ENCODE results near the gene TCEA3. TPM values are rescaled to one million over a fixed set of nuclear protein-coding genes. Genes with fewer than 3 reads are reported as not detected.

Gene TCEA3
- total and polyA plus RNA-seq, 2 experiments from 2014 or later, result 9.2 to 23.2 TPM

DNA sequence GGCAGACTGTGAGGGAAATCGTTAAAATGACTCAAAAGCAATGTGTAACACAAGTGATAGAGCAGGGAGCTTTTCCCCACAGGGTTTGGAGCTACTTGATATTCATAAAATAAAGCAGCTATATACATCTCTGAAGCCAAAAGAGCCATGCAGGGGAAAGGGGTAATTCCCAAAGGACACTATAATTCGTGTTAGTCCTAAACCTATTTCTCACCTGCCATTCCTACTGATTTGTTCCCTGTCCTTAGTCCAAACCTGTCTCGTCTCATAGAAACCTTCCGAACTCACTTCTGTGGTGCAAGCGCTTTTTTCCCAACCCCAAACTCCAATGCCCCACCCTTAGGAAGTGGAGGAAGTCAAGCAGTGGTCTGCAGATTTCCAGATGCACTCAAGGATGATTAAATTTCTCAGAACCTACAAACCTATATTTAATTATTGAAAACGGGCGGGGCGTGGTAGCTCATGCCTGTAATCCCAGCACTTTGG, 79.5 kb downstream of the TCEA3 start:
- peak overlapping the region; percentile 91 for H3K4me3 ChIP-seq
- no peaks in the 10 kb centered on the region for H3K36me3 ChIP-seq (ENCODE audit: low read depth)
- peak overlapping the region; percentile 75 for H2AFZ ChIP-seq
- H3K9ac ChIP-seq, result peak overlapping the region; percentile 96
- no peaks in the 10 kb centered on the region for H3K9me2 ChIP-seq (ENCODE audit: insufficient read depth)
- in situ Hi-C loops (cut with MboI), result no loop called here
- peaks cover 40% of the 10 kb centered on the region for H3K79me2 ChIP-seq (ENCODE audit: insufficient read depth)
- DNase-seq, result no peak
- no peak for TF ChIP-seq EZH2 (IDR thresholded peaks at IDR 0.05; ENCODE audit: insufficient read depth, poor library complexity, severe bottlenecking)
- WGBS, 2 experiments (ENCODE audit: low coverage in 1 of 2, low lambda C conversion rate in 2 of 2, missing lambda C conversion rate in 2 of 2), result 15 to 18% methylated on average over 8 of the region's 8 CpGs
- H3K4me1 ChIP-seq (ENCODE audit: insufficient read depth), result peaks cover 28% of the 10 kb centered on the region
- H3K9me3 ChIP-seq (ENCODE audit: low read depth), result no peaks in the 10 kb centered on the region
- peak overlapping the region; percentile 89 for H3K4me2 ChIP-seq (ENCODE audit: unreplicated experiment)
- no peaks in the 10 kb centered on the region for H3K27me3 ChIP-seq (replicated peaks; ENCODE audit: insufficient read depth)
- H3F3A ChIP-seq (ENCODE audit: insufficient read depth), result peaks cover 35% of the 10 kb centered on the region
- peak overlapping the region; percentile 93 for H3K27ac ChIP-seq
- H4K20me1 ChIP-seq (ENCODE audit: insufficient read depth), result peaks cover 27% of the 10 kb centered on the region

GRCh38 chr1:23344111-23344986, 80.2 kb downstream of the TCEA3 start, which contains the start of gene HNRNPR:
Gene HNRNPR, minus strand, starts transcription at chr1:23344284. Its CDS starts 3,276 bp downstream, at chr1:23341008.
- in situ Hi-C loops (cut with MboI), result no loop called here

DNA sequence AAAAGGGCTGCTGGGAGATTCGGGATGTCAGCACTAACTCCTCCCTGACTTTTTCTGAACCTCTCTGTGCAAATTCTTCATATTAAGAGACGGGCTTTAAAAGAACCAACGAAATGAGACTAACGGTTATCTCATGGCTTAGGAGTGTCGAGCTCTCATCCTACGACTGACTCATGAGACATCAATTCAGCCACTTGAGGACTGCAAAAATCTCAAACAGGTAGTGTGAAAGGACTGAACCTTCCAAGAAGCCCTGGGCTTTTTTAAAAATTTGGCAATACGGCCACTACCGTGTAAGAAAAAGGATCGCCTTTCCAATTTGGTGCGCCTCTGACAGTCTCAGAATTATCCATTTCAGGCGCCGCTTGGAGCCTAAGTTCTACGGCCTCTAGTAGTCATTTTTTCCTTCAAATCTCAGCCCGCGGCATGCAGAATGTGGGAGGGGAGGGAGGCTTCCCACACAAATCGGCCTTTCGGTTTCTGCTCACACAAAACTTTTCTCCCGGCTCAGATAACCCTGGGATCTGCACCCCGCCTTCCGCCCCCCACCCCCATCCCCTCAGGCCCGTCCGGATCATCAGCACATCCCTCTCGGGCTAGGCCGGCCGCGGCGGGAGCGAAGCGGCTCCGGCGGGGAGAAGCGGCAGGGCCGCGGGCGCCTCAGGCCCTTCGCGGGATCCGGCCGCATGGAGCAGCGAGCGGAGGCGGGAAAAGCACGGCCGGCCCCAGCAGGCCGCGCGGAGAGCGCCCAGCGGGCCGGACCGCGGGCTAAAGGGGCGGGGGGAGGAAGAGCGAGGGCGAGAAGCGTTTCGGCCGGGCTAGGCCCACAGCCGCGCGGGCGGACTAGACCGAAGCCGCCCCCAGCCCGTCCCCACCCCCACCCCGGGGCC, 81.1 kb downstream of the TCEA3 start:
- in situ Hi-C loops (cut with MboI), result no loop called here
- Histone ChIP-seq H3K79me2 (ENCODE audit: insufficient read depth) (peaks cover 55% of the 10 kb centered on the region), H3K27me3 (replicated peaks; ENCODE audit: insufficient read depth) (no peaks in the 10 kb centered on the region), H3K9me2 (ENCODE audit: insufficient read depth) (no peaks in the 10 kb centered on the region), H3K27ac (peak overlapping the region; percentile 93), H3K9ac (peak overlapping the region; percentile 96), H3K4me1 (ENCODE audit: insufficient read depth) (peaks cover 43% of the 10 kb centered on the region), H3K4me3 (peak overlapping the region; percentile 91), H4K20me1 (ENCODE audit: insufficient read depth) (peaks cover 39% of the 10 kb centered on the region), H3K4me2 (ENCODE audit: unreplicated experiment) (peak overlapping the region; percentile 97), H3F3A (ENCODE audit: insufficient read depth) (peaks cover 41% of the 10 kb centered on the region), H3K36me3 (ENCODE audit: low read depth) (no peaks in the 10 kb centered on the region; the same call in 1 of the 2 replicates), H3K9me3 (ENCODE audit: low read depth) (no peaks in the 10 kb centered on the region), H2AFZ (no peak overlapping the region)
- WGBS, 2 experiments (ENCODE audit: low coverage in 1 of 2, low lambda C conversion rate in 2 of 2, missing lambda C conversion rate in 2 of 2), result 1 to 2% methylated on average over 39 to 54 of the region's 66 CpGs
- no peak for TF ChIP-seq EZH2phosphoT487 (IDR thresholded peaks at IDR 0.05; ENCODE audit: insufficient read depth, low read depth)
- TF ChIP-seq EZH2 (IDR thresholded peaks at IDR 0.05; ENCODE audit: insufficient read depth, poor library complexity, severe bottlenecking), result no peak
- DNase-seq, result peak; percentile 89

More at GRCh38 chr1:23344111-23344986, 80.2 kb downstream of the TCEA3 start, which contains the start of gene HNRNPR:
- peak within 1 kb of the TSS; percentile 97 for H3K4me2 ChIP-seq (ENCODE audit: unreplicated experiment)
- H3K9ac ChIP-seq, result peak within 1 kb of the TSS; percentile 96
- peaks cover 31% of the 10 kb centered on the region for H4K20me1 ChIP-seq (ENCODE audit: insufficient read depth)
- WGBS, 2 experiments (ENCODE audit: low coverage in 1 of 2, low lambda C conversion rate in 2 of 2, missing lambda C conversion rate in 2 of 2), result 1% methylated on average over 42 to 81 of the region's 87 CpGs
- peak within 1 kb of the TSS; percentile 91 for H3K4me3 ChIP-seq
- no peaks in the 10 kb centered on the region for H3K36me3 ChIP-seq (ENCODE audit: low read depth)
- no peaks in the 10 kb centered on the region for H3K27me3 ChIP-seq (replicated peaks; ENCODE audit: insufficient read depth)
- TF ChIP-seq EZH2phosphoT487 (IDR thresholded peaks at IDR 0.05; ENCODE audit: insufficient read depth, low read depth) (no peak), EZH2 (IDR thresholded peaks at IDR 0.05; ENCODE audit: insufficient read depth, poor library complexity, severe bottlenecking) (no peak)
- no peaks in the 10 kb centered on the region for H3K9me2 ChIP-seq (ENCODE audit: insufficient read depth)
- H3K79me2 ChIP-seq (ENCODE audit: insufficient read depth), result peaks cover 46% of the 10 kb centered on the region
- H3K9me3 ChIP-seq (ENCODE audit: low read depth), result no peaks in the 10 kb centered on the region
- DNase-seq, result peak; percentile 100
- H2AFZ ChIP-seq, result peak within 1 kb of the TSS; percentile 75
- H3F3A ChIP-seq (ENCODE audit: insufficient read depth), result peaks cover 35% of the 10 kb centered on the region
- peak within 1 kb of the TSS; percentile 93 for H3K27ac ChIP-seq
- peaks cover 34% of the 10 kb centered on the region for H3K4me1 ChIP-seq (ENCODE audit: insufficient read depth)

All from GM23248 (cell line).